ENCODE results near the gene PIGB.
"Not testable (repeated sequence)": the region's sequence is repeated elsewhere in the genome, so short reads cannot be mapped to it uniquely, and the experiment has no call there.

The PIGB gene

DNA sequence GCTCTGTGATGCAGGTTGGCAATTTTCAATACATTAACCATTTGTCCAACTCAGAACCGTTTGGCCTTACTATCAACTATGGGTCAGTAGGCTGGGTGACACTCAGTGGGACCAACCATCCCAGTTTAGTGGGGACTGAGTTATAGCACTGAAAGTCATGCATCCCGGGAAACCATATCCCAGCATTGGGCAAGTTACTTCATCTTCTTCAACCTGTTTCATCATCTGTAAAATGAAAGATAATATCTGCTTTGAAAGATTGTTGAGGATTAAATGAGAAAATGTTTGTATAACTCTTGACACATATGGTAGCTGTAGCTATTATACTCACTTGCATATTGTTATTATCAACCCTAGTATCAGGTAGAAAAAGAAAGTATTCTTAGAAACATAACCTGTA is 41.3 kb upstream of the PIGB start:
- no peaks in the 10 kb centered on the region for H4K20me1 ChIP-seq (ENCODE audit: insufficient read depth, low read length)
- H3K27me3 ChIP-seq (ENCODE audit: low read depth, low read length), result no peaks in the 10 kb centered on the region
- no peak overlapping the region for H3K4me2 ChIP-seq (ENCODE audit: low read length)
- no peak overlapping the region for H3K9ac ChIP-seq (ENCODE audit: low read length)
- no peaks in the 10 kb centered on the region for H3K36me3 ChIP-seq (replicated peaks; ENCODE audit: low read depth, low read length)
- H2AFZ ChIP-seq (ENCODE audit: low read depth, low read length), result no peak overlapping the region
- no peaks in the 10 kb centered on the region for H3K9me3 ChIP-seq (ENCODE audit: insufficient read depth, low read length)
- H3K27ac ChIP-seq (ENCODE audit: low read length), result no peak overlapping the region
- TF ChIP-seq, protein P1, sequence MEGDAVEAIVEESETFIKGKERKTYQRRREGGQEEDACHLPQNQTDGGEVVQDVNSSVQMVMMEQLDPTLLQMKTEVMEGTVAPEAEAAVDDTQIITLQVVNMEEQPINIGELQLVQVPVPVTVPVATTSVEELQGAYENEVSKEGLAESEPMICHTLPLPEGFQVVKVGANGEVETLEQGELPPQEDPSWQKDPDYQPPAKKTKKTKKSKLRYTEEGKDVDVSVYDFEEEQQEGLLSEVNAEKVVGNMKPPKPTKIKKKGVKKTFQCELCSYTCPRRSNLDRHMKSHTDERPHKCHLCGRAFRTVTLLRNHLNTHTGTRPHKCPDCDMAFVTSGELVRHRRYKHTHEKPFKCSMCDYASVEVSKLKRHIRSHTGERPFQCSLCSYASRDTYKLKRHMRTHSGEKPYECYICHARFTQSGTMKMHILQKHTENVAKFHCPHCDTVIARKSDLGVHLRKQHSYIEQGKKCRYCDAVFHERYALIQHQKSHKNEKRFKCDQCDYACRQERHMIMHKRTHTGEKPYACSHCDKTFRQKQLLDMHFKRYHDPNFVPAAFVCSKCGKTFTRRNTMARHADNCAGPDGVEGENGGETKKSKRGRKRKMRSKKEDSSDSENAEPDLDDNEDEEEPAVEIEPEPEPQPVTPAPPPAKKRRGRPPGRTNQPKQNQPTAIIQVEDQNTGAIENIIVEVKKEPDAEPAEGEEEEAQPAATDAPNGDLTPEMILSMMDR (IDR thresholded peaks at IDR 0.05; ENCODE audit: low read depth, low read length), result no peak
- no peak for TF ChIP-seq EZH2phosphoT487 (IDR thresholded peaks at IDR 0.05; ENCODE audit: low read depth)
- H3K79me2 ChIP-seq (ENCODE audit: low read length), result no peaks in the 10 kb centered on the region
- H3K4me3 ChIP-seq (ENCODE audit: low read length), result no peak overlapping the region
- peaks cover 4% of the 10 kb centered on the region for H3K4me1 ChIP-seq (ENCODE audit: low read length)

GRCh38 chr15:55279100-55279745 is 39.8 kb upstream of the PIGB start:
- no peak overlapping the region for H3K9ac ChIP-seq (ENCODE audit: low read length)
- no peak overlapping the region for H3K4me2 ChIP-seq (ENCODE audit: low read length)
- no peak overlapping the region for H3K27ac ChIP-seq (ENCODE audit: low read length)
- TF ChIP-seq, protein P1 (IDR thresholded peaks at IDR 0.05; ENCODE audit: low read depth, low read length), result no peak
- TF ChIP-seq EZH2phosphoT487 (IDR thresholded peaks at IDR 0.05; ENCODE audit: low read depth), result no peak
- H3K79me2 ChIP-seq (ENCODE audit: low read length), result no peaks in the 10 kb centered on the region
- no peaks in the 10 kb centered on the region for H3K27me3 ChIP-seq (ENCODE audit: low read depth, low read length)
- no peak overlapping the region for H3K4me3 ChIP-seq (ENCODE audit: low read length)
- no peaks in the 10 kb centered on the region for H3K36me3 ChIP-seq (replicated peaks; ENCODE audit: low read depth, low read length)
- H3K4me1 ChIP-seq (ENCODE audit: low read length), result peaks cover 4% of the 10 kb centered on the region
- H2AFZ ChIP-seq (ENCODE audit: low read depth, low read length), result no peak overlapping the region
- no peaks in the 10 kb centered on the region for H3K9me3 ChIP-seq (ENCODE audit: insufficient read depth, low read length)
- no peaks in the 10 kb centered on the region for H4K20me1 ChIP-seq (ENCODE audit: insufficient read depth, low read length)

- Histone ChIP-seq H3K9ac (ENCODE audit: low read length) (no peak overlapping the region), H4K20me1 (ENCODE audit: insufficient read depth, low read length) (no peaks in the 10 kb centered on the region), H3K27me3 (ENCODE audit: low read depth, low read length) (no peaks in the 10 kb centered on the region), H3K4me2 (ENCODE audit: low read length) (no peak overlapping the region), H3K36me3 (replicated peaks; ENCODE audit: low read depth, low read length) (no peaks in the 10 kb centered on the region), H3K4me3 (ENCODE audit: low read length) (no peak overlapping the region), H2AFZ (ENCODE audit: low read depth, low read length) (no peak overlapping the region), H3K9me3 (ENCODE audit: insufficient read depth, low read length) (no peaks in the 10 kb centered on the region), H3K79me2 (ENCODE audit: low read length) (no peaks in the 10 kb centered on the region), H3K4me1 (ENCODE audit: low read length) (peaks cover 4% of the 10 kb centered on the region), H3K27ac (ENCODE audit: low read length) (no peak overlapping the region)
- no peak for TF ChIP-seq EZH2phosphoT487 (IDR thresholded peaks at IDR 0.05; ENCODE audit: low read depth)
- TF ChIP-seq, protein P1 (IDR thresholded peaks at IDR 0.05; ENCODE audit: low read depth, low read length), result no peak
These were observed 39.2 kb upstream of the PIGB start for GRCh38 chr15:55279746-55280351.

- not testable (repeated sequence) for H3K27ac ChIP-seq (ENCODE audit: low read length); H3K79me2 ChIP-seq (ENCODE audit: low read length); H3K27me3 ChIP-seq (ENCODE audit: low read depth, low read length); H3K4me2 ChIP-seq (ENCODE audit: low read length); H4K20me1 ChIP-seq (ENCODE audit: insufficient read depth, low read length); H3K9me3 ChIP-seq (ENCODE audit: insufficient read depth, low read length); H3K4me1 ChIP-seq (ENCODE audit: low read length); H2AFZ ChIP-seq (ENCODE audit: low read depth, low read length); H3K9ac ChIP-seq (ENCODE audit: low read length); H3K4me3 ChIP-seq (ENCODE audit: low read length); H3K36me3 ChIP-seq (replicated peaks; ENCODE audit: low read depth, low read length)
These were observed 38.4 kb upstream of the PIGB start for GRCh38 chr15:55280589-55280988.
